GM21423 (cell line): ENCODE results near the gene CCR5AS.
"Not testable (repeated sequence)": the region's sequence is repeated elsewhere in the genome, so short reads cannot be mapped to it uniquely, and the experiment has no call there.

Experiments used
- ATAC-seq: cut with Tn5 transposase; IDR thresholded peaks from one replicate; pipeline ENCODE4 v1.9.1; 2021; ENCODE audit warnings: mild to moderate bottlenecking, moderate library complexity; ENCODE audit not compliant: unreplicated experiment

CCR5AS gene

GRCh38 chr3:46358466-46358865 lies 48.4 kb downstream of the CCR5AS start:
- ATAC-seq = no peak

- ATAC-seq = no peak
Measured at GRCh38 chr3:46356909-46357308, 50.0 kb downstream of the CCR5AS start.

- ATAC-seq = no peak
Measured at GRCh38 chr3:46356276-46356675, 50.6 kb downstream of the CCR5AS start.

GRCh38 chr3:46354984-46355383 lies 51.9 kb downstream of the CCR5AS start:
- ATAC-seq = no peak

GRCh38 chr3:46354478-46354877 lies 52.4 kb downstream of the CCR5AS start:
- no peak for ATAC-seq

- no peak for ATAC-seq
Measured at GRCh38 chr3:46353647-46354410, 53.0 kb downstream of the CCR5AS start, which contains the start of gene CCR2. Gene CCR2 (plus strand): TSS chr3:46354111. CDS start chr3:46357528, 3,417 bp downstream.

- ATAC-seq = no peak
Measured at GRCh38 chr3:46353090-46353489, 53.8 kb downstream of the CCR5AS start.

GRCh38 chr3:46351646-46352045 lies 55.2 kb downstream of the CCR5AS start:
- ATAC-seq = no peak

- ATAC-seq = peak; percentile 34
Measured at GRCh38 chr3:46350262-46350565, 56.7 kb downstream of the CCR5AS start.

GRCh38 chr3:46349484-46350261 lies 57.2 kb downstream of the CCR5AS start:
- ATAC-seq = peak; percentile 85

- no peak for ATAC-seq
Measured at GRCh38 chr3:46348823-46349482, 57.9 kb downstream of the CCR5AS start.

GRCh38 chr3:46344476-46344875 lies 62.4 kb downstream of the CCR5AS start:
- no peak for ATAC-seq

- no peak for ATAC-seq
Measured at GRCh38 chr3:46338840-46339239, 68.0 kb downstream of the CCR5AS start.

GRCh38 chr3:46337911-46338310 lies 69.0 kb downstream of the CCR5AS start:
- no peak for ATAC-seq

GRCh38 chr3:46335541-46335940 lies 71.3 kb downstream of the CCR5AS start:
- ATAC-seq = no peak

GRCh38 chr3:46334741-46335478 lies 72.0 kb downstream of the CCR5AS start:
- no peak for ATAC-seq

GRCh38 chr3:46330676-46331075 lies 76.2 kb downstream of the CCR5AS start:
- not testable (repeated sequence) for ATAC-seq

- ATAC-seq = no peak
Measured at GRCh38 chr3:46325645-46326300, 81.1 kb downstream of the CCR5AS start.

GRCh38 chr3:46324036-46324435 lies 82.8 kb downstream of the CCR5AS start:
- ATAC-seq = no peak

GRCh38 chr3:46321461-46322104 lies 85.3 kb downstream of the CCR5AS start:
- no peak for ATAC-seq
